GM21526 (cell line): ENCODE results near the gene PTPRN2.
"Not testable (repeated sequence)": the region's sequence is repeated elsewhere in the genome, so short reads cannot be mapped to it uniquely, and the experiment has no call there.

Experiments
- ATAC-seq: cut with Tn5 transposase; IDR thresholded peaks from one replicate; pipeline ENCODE4 v1.9.1; 2021; ENCODE audit warnings: moderate library complexity; ENCODE audit not compliant: unreplicated experiment, low FRiP score

The PTPRN2 gene

GRCh38 chr7:157846746-157847145 is 740.9 kb downstream of the PTPRN2 start:
- ATAC-seq, result not testable (repeated sequence)

- ATAC-seq, result no peak
These were observed 741.4 kb downstream of the PTPRN2 start for GRCh38 chr7:157846271-157846670.

GRCh38 chr7:157845203-157845835 is 742.3 kb downstream of the PTPRN2 start:
- ATAC-seq, result no peak

DNA sequence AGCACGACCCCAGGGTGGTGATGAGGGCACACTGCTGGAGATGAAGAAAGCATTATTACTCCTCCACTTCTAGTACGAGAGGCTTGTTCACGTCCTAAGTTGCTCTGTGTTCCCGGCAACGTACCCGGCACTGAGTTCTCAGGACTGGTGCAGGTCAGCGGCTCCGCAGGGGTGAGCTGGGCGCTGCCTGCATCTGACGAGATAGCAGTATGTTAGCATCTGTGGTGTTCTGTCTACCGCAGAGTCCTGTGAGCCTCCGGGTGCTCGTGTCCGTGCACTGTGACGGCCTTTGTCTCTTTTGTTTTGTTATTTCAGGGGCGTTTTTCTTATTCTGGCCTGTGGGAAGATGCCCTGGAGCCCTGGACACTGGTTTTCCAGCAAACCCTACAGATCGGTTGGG is 743.0 kb downstream of the PTPRN2 start:
- ATAC-seq, result no peak

GRCh38 chr7:157844141-157844540 is 743.5 kb downstream of the PTPRN2 start:
- ATAC-seq, result no peak

GRCh38 chr7:157843336-157844140 is 744.1 kb downstream of the PTPRN2 start:
- ATAC-seq, result no peak

- ATAC-seq, result no peak
These were observed 745.8 kb downstream of the PTPRN2 start for GRCh38 chr7:157841773-157842370.

GRCh38 chr7:157840914-157841772 is 746.5 kb downstream of the PTPRN2 start:
- ATAC-seq, result no peak

- no peak for ATAC-seq
These were observed 747.3 kb downstream of the PTPRN2 start for GRCh38 chr7:157840174-157840913.

DNA sequence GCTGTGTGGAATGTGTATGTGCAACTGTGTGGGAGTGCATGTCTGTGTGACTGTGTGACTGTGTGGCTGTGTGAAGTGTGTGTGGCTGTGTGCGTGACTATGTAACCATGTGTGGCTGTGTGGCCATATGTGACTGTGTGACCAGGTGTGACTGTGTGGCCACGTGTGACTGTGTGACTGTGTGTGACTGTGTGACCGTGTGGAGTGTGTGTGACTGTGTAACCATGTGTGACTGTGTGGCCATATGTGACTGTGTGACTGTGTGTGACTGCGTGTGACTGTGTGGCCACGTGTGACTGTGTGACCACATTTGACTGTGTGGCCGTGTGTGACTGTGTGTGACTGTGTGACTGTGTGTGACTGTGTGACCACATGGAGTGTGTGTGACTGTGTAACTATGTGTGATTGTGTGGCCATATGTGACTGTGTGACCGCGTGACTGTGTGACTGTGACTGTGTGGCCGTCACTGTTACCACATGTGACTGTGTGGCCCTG is 747.9 kb downstream of the PTPRN2 start:
- no peak for ATAC-seq

DNA sequence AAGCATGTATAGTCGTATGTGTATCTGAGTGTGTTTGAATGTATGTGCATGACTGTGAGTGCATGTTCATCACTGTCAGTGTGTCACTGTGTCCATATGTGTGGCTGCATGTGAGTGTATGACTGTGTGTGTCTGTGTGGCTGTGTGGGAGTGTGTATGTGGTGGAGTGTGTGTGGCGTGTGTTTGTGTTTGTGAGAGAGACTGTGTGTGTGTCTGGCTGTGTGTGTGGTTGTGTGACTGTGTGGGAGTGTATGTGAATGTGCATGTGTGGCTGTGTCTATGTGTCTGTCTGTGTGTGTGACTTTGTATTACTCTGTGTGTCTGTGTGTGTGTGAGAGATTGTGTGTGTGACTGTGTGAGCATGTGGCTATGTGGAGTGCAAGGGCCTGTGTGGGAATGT is 748.4 kb downstream of the PTPRN2 start:
- no peak for ATAC-seq

GRCh38 chr7:157837561-157837960 is 750.1 kb downstream of the PTPRN2 start:
- no peak for ATAC-seq

- ATAC-seq, result no peak
These were observed 750.6 kb downstream of the PTPRN2 start for GRCh38 chr7:157837047-157837446.

DNA sequence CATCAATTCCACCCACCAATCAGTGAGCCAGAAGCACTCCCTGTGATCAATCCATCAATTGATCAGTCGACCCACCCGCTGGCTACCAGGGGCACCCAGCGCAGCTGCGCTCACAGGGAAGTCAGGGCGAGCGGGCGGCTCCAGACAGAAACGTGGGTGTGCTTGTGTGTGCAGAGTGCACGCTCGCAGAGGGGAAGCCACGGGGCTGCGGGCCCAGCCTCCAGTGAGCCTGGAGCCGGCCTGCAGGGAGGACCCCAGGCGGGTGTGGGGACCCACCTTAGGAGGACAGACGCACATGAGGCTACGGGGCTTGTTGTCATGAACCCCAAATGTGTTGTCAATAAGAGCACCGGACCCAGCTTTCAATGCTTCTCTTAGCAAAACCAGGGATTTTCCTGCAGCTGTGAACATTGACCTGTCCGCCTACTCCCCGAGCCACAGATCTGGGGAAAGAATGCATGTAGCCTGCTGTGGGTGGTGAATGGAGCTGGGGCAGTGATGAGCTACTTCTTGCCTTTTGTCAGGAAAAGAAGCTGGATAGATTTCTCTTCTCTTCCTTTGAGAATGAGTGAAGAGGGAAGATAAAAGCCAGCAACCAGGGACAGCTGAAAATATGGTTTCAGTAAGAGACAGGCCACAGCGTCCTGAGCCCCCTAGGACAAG is 753.0 kb downstream of the PTPRN2 start:
- no peak for ATAC-seq

DNA sequence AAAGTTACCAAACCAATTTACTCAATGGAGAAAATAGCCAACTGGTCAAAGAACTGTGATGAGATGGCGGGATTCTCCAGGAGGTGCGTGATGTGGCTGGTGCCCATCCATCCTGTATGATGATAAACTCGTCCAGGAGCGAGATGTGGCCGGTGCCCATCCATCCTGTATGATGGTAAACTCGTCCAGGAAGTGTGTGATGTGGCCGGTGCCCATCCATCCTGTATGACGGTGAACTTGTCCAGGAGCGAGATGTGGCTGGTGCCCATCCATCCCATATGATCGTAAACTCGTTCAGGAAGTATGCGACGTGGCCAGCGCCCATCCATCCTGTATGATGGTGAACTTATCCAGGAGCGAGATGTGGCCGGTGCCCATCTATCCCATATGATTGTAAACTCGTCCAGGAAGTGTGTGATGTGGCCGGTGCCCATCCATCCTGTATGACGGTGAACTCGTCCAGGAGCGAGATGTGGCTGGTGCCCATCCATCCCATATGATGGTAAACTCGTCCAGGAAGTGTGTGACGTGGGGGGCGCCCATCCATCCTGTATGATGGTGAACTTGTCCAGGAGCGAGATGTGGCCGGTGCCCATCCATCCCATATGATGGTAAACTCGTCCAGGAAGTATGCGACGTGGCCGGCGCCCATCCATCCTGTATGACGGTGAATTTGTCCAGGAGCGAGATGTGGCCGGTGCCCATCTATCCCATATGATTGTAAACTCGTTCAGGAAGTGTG is 754.6 kb downstream of the PTPRN2 start:
- ATAC-seq, result no peak

GRCh38 chr7:157832421-157832820 is 755.2 kb downstream of the PTPRN2 start:
- ATAC-seq, result no peak

- ATAC-seq, result no peak
These were observed 755.6 kb downstream of the PTPRN2 start for GRCh38 chr7:157832006-157832405.

DNA sequence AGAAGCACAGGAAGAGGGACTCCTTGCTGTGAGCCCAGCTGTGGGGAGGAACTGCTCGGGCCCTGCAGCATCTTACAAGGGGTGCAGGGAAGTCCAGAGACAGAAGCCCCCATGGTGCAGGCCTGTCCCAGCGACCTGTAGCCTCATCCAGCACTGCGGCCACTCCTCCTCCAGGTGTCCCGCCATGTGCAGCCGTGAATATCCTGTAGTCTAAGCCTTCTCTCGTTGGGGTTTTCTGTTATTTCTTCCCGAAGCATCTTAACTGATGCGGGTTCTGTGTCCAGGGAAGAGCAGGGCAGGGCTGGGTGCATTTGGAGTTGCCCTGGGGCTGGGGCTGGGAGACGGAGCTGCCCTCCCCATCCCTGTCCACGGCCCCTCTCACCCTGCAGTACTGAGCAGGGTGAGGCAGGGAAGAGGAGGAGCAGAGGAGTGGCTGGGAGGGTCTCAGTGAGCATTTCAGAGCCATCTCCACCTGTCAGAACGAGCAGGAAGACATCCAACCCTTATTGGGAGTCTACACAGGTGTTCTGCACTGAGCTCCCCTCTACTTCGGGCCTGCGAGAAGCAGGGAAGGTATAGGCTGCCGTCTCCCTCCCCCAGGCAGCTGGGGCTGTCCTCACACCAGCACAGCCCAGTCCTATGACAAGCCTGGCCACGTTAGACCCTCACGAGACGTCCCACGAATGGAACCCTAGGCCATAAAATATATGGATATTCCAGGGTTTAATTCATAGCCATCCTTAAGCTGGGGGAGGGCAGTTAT is 756.3 kb downstream of the PTPRN2 start:
- no peak for ATAC-seq
